ENCODE measurements around the gene SEC23IP. TPM values are rescaled to one million over a fixed set of nuclear protein-coding genes. Genes with fewer than 3 reads are reported as not detected.
"Not testable (repeated sequence)": the region's sequence is repeated elsewhere in the genome, so short reads cannot be mapped to it uniquely, and the experiment has no call there.

The SEC23IP gene
- total RNA-seq, 1 donor = 44.9 TPM

GRCh38 chr10:119865699-119866240 lies 26.8 kb upstream of the SEC23IP start:
- DNase-seq (ENCODE audit: low read depth) = no peak
- no peak overlapping the region for H3K4me3 ChIP-seq (ENCODE audit: low read depth, low read length)
- no peak for TF ChIP-seq CTCF (IDR thresholded peaks at IDR 0.05; ENCODE audit: insufficient read depth, low read depth, low read length)

- TF ChIP-seq CTCF (IDR thresholded peaks at IDR 0.05; ENCODE audit: insufficient read depth, low read depth, low read length) = no peak
- no peak overlapping the region for H3K4me3 ChIP-seq (ENCODE audit: low read depth, low read length)
- DNase-seq (ENCODE audit: low read depth) = no peak
Observed at GRCh38 chr10:119867317-119867716, 25.2 kb upstream of the SEC23IP start.

GRCh38 chr10:119869398-119869797 lies 23.1 kb upstream of the SEC23IP start:
- H3K4me3 ChIP-seq (ENCODE audit: low read depth, low read length); DNase-seq (ENCODE audit: low read depth): not testable (repeated sequence)

- peak overlapping the region; percentile 87 for H3K4me3 ChIP-seq (ENCODE audit: low read depth, low read length)
- no peak for TF ChIP-seq CTCF (IDR thresholded peaks at IDR 0.05; ENCODE audit: insufficient read depth, low read depth, low read length)
- DNase-seq (ENCODE audit: low read depth) = peak; percentile 64
Observed at GRCh38 chr10:119871881-119872609, 20.5 kb upstream of the SEC23IP start.

- peak within 1 kb of the TSS; percentile 87 for H3K4me3 ChIP-seq (ENCODE audit: low read depth, low read length)
- TF ChIP-seq CTCF (IDR thresholded peaks at IDR 0.05; ENCODE audit: insufficient read depth, low read depth, low read length) = no peak
- DNase-seq (ENCODE audit: low read depth) = no peak
Observed at GRCh38 chr10:119872610-119872859, 20.0 kb upstream of the SEC23IP start, which contains the start of gene MCMBP. Gene MCMBP, minus strand, starts transcription at chr10:119872843. Its CDS starts 259 bp downstream, at chr10:119872584.

GRCh38 chr10:119872860-119873681 lies 19.5 kb upstream of the SEC23IP start:
- H3K4me3 ChIP-seq (ENCODE audit: low read depth, low read length) = peak overlapping the region; percentile 87
- TF ChIP-seq CTCF (IDR thresholded peaks at IDR 0.05; ENCODE audit: insufficient read depth, low read depth, low read length) = no peak
- DNase-seq (ENCODE audit: low read depth) = peak; percentile 87

GRCh38 chr10:119878524-119878923 lies 14.0 kb upstream of the SEC23IP start:
- DNase-seq (ENCODE audit: low read depth) = no peak
- no peak for TF ChIP-seq CTCF (IDR thresholded peaks at IDR 0.05; ENCODE audit: insufficient read depth, low read depth, low read length)
- no peak overlapping the region for H3K4me3 ChIP-seq (ENCODE audit: low read depth, low read length)

GRCh38 chr10:119883901-119884611 lies 8.5 kb upstream of the SEC23IP start:
- H3K4me3 ChIP-seq (ENCODE audit: low read depth, low read length); DNase-seq (ENCODE audit: low read depth): not testable (repeated sequence)

GRCh38 chr10:119886070-119886469 lies 6.5 kb upstream of the SEC23IP start:
- not testable (repeated sequence) for DNase-seq (ENCODE audit: low read depth); H3K4me3 ChIP-seq (ENCODE audit: low read depth, low read length)

- H3K4me3 ChIP-seq (ENCODE audit: low read depth, low read length); DNase-seq (ENCODE audit: low read depth): not testable (repeated sequence)
Observed at GRCh38 chr10:119888715-119889114, 3.8 kb upstream of the SEC23IP start.
